ENCODE data around the gene SLC22A23.

The SLC22A23 gene

GRCh38 chr6:3336859-3337515 is 119.9 kb downstream of the SLC22A23 start:
- DNase-seq (ENCODE audit: low read depth in 1 of 2, low spot score in 1 of 2), result no peak

DNA sequence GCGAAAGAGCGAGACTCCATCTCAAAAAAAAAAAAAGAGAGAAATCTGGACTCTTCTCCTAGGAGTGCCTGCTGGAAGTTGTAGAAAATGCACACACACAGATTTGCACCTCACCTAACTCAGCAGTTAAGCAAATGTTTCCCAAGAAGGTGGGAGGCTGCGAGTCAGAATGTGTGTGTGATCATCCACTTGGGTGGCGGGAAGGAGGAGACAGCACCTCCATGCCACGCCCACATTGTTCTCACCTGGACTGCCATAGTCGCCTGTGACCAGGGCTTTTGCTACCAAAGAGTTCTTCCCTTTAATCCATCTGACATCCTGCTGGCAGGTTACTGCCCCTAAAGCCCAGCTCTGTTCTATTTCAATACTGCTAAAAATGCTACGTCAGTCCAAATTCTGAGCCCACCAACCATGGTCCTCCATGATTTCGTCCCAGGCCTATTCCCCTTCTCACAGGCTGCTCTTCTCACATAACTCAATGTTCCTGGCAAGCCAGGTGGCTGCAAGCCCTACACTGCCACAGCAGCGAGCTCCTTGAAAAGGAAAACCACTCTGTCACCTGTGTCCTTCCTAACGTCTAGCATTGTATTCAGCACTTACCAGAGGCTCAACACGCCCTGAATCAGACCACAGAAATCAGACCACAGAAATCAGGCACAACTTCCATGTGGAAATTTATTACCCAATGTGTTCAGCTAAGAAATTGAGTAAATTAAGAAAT is 120.6 kb downstream of the SLC22A23 start:
- no peak for DNase-seq (ENCODE audit: low read depth in 1 of 2, low spot score in 1 of 2)

GRCh38 chr6:3335169-3335568 is 121.7 kb downstream of the SLC22A23 start:
- DNase-seq (ENCODE audit: low read depth in 1 of 2, low spot score in 1 of 2), result no peak

GRCh38 chr6:3334555-3334954 is 122.3 kb downstream of the SLC22A23 start:
- no peak for DNase-seq (ENCODE audit: low read depth in 1 of 2, low spot score in 1 of 2)

GRCh38 chr6:3333263-3333662 is 123.6 kb downstream of the SLC22A23 start:
- DNase-seq (ENCODE audit: low read depth in 1 of 2, low spot score in 1 of 2), result no peak

DNA sequence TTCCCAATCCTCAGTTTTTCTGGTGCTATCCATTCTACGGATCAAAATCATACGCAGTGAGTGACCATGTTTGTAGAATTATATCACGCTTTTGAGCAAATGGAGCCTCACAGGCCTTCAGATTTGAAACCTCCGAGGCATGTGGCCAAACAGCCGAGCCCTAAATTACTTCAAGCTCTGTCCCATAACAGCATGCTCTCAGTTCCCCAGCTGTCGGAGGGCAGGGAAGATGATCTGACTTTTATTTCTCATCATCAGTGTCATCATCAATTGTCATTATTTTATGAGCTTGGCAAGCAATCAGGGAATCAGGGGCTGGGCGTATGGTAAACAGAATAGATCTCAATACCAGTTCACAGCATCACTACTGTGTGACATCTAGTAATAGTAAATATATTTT is 124.9 kb downstream of the SLC22A23 start:
- DNase-seq (ENCODE audit: low read depth in 1 of 2, low spot score in 1 of 2), result no peak

DNA sequence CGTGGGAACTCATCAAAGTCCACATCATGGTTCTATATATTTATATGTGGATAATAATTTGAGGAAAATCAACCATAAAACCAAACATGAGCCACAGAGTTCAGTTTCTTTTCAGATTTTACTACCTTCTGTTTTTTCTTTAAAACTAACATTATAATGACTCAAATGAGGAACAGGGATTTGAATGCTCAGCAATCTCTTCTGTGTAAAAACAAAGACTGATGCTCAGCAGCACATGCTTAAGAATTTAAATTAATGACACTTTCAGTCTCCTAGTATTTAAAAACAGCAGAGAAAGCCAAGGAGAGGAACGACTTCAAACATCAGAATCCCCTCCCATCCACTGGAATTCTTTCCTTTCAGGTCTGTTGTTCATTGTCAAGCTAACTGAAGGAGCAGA is 125.4 kb downstream of the SLC22A23 start:
- no peak for DNase-seq (ENCODE audit: low read depth in 1 of 2, low spot score in 1 of 2)

DNA sequence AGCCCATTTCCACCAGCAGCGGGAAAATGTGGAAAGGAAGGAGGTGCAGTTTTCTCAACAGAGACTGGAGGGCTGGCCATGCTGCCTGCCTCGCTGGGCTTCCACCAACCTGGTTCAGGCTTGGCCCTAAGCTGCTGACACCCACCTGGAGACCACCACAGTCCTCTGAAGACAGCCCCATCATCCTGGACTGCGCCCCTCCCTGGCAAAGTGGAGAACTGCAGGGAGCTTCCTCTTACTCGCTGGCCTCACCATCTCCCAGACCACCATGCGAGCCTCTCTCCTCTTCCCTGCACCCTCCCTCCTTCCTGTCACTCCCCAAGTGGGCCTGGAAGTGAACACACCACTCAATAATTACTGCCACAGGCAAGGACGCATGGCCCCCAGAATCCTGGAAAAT is 126.7 kb downstream of the SLC22A23 start:
- no peak for DNase-seq (ENCODE audit: low read depth in 1 of 2, low spot score in 1 of 2)

- no peak for DNase-seq (ENCODE audit: low read depth in 1 of 2, low spot score in 1 of 2)
Observed at GRCh38 chr6:3329393-3330051, 127.3 kb downstream of the SLC22A23 start.

GRCh38 chr6:3328796-3329195 is 128.1 kb downstream of the SLC22A23 start:
- DNase-seq (ENCODE audit: low read depth in 1 of 2, low spot score in 1 of 2), result no peak

- no peak for DNase-seq (ENCODE audit: low read depth in 1 of 2, low spot score in 1 of 2)
Observed at GRCh38 chr6:3328145-3328544, 128.7 kb downstream of the SLC22A23 start.

DNA sequence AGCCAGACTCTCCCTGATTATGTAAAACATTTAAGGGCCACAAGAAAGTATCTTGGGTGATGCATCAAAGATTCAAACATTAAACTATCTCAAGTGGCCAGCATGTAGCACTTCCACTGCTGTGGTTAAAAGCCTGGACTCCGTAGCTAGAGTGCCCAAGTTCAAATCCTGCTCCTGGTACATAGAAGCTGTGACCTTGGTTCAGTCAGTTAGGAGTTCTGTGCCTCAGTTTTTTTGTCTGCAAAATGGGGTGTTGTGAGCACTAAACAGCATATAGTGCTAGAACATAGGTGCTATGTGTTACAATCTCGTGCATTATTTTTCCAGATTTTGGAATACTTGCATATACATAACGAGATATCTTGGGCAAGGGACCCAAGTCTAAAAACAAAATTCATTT is 129.4 kb downstream of the SLC22A23 start:
- no peak for DNase-seq (ENCODE audit: low read depth in 1 of 2, low spot score in 1 of 2)

DNA sequence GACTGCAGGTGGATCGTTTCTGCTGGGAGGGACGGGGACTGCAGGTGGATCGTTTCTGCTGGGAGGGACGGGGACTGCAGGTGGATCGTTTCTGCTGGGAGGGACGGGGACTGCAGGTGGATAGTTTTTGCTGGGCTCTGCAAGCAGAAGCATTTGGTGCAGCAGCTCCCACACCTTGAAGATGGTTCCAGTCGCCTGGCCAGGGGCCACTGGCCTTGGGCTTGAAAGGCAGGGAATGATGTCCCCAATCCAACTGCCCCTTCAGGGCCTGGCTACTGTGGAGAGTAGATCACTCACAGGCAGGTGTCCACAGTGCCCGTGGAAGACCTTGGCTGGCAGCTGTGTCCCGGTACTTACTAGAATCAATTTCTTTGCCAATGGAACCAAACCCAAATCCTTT is 129.9 kb downstream of the SLC22A23 start:
- DNase-seq (ENCODE audit: low read depth in 1 of 2, low spot score in 1 of 2), result no peak

DNA sequence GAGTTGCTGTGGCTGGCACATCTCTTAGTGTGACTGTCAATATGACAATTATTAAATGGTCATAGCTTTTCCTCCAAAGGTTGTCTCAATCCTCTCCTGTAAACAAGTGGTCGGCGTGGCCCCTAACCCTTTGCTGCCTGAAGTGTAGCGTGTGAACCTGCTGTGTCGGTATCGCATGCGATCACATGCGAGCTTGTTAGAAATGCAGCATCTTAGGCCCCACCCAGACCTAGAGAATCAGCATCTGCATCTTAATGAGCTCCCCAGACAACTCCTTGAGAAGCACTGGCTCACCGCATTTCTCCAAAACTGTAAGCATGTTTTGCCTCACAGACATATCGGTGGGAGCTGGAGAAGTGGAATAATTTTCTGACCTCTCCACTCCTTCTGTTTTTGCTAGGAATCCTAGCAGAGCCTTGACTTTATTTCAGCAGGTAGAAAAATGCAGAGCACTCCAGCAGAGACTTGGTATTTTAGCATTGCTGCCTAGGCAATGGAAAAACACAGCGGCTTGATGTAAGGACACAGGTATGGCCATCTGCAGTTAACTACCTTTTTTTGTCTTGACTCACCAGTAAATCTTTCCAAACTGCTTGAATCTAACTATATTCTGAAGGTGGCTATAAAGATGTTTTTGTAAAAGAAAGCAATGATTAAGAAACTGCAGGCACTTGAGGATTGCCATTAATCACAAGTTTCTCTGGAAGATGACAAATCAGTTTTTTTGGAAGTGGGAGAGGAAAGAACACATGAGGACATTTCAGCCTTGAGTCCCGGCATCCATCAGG is 130.5 kb downstream of the SLC22A23 start:
- DNase-seq (ENCODE audit: low read depth in 1 of 2, low spot score in 1 of 2), result no peak

- DNase-seq (ENCODE audit: low read depth in 1 of 2, low spot score in 1 of 2), result no peak
Observed at GRCh38 chr6:3325210-3325609, 131.6 kb downstream of the SLC22A23 start.

GRCh38 chr6:3324262-3324942 is 132.4 kb downstream of the SLC22A23 start:
- DNase-seq (ENCODE audit: low read depth in 1 of 2, low spot score in 1 of 2), result no peak

DNA sequence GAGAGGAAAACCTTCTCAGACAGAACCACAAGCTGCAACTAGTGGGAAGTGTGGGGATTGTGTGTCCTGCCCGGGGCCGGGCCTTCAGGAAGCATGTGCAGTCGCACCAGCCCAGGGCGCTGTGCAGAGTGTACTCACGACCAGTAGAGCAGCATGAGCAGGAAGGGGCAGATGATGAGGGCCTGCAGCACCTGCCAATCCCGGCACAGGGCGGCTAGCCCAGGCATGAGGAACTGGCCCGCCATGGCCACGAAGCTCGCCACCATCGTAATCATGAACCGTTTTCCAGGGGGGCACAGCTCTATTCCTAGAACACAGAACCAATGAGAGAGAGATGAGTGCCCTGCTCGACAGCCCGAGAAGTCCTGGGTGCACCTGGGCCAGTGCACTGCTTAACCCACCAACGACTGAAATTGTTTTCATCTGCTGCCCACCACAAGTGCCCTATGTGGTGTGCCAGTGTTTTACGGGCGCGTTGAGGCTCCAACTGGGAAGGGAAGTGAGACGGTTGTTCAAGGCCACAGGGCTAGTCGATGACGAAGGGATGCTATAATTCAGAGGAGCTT is 133.1 kb downstream of the SLC22A23 start:
- DNase-seq (ENCODE audit: low read depth in 1 of 2, low spot score in 1 of 2), result no peak

- no peak for DNase-seq (ENCODE audit: low read depth in 1 of 2, low spot score in 1 of 2)
Observed at GRCh38 chr6:3323148-3323547, 133.7 kb downstream of the SLC22A23 start.

- no peak for DNase-seq (ENCODE audit: low read depth in 1 of 2, low spot score in 1 of 2)
Observed at GRCh38 chr6:3322366-3322890, 134.4 kb downstream of the SLC22A23 start.

DNA sequence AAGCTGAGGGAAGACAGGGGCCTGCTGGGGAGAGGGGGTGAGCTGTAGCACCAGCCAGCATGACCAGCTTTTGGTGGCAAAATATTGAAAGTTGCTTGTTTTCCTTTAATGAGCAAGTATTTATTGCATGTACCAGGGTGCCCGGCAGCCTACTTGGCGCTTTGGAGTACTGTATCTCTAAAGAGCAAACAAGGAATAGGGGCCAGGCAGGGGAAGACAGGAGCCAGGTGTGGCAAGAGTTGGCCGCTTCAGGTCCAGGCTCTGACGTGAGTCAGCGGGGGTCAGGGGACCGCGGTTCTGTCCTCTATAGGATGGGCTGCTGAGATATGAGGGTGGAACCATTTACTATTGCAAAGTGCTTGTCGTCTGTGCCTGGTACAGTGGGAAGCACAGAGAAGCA is 135.0 kb downstream of the SLC22A23 start:
- DNase-seq (ENCODE audit: low read depth in 1 of 2, low spot score in 1 of 2), result no peak
